HCT116 (cell line): ENCODE results near the gene SCAF8. TPM values are rescaled to one million over a fixed set of nuclear protein-coding genes. Genes with fewer than 3 reads are reported as not detected.
"Not testable (repeated sequence)": the region's sequence is repeated elsewhere in the genome, so short reads cannot be mapped to it uniquely, and the experiment has no call there.

Source experiments
- ATAC-seq: fragments of 200-7000 bp; cut with Tn5 transposase; 2 replicates; pipeline ENCODE4 v1.9.1; 2020; ENCODE audit warnings: mild to moderate bottlenecking, moderate library complexity
- BruUV-seq: library from RNA; stranded (reverse); fragments of 400-500 nt; replicated peaks from 2 replicates; lab custom pipeline; 2021; lab: Mats Ljungman, UMichigan
- CTCF ChIA-PET: fragments of 300-600 bp; sonication (Branson Sonifier 250); formaldehyde crosslinking; loops from one replicate; lab custom pipeline; 2021; ENCODE audit warnings: antibody characterized with exemption; lab: Charles Lee
- POLR2A ChIA-PET: fragments of 300-600, 350-600 bp; sonication (Branson Sonifier 250); formaldehyde crosslinking; loops from one replicate; lab custom pipeline; 2021; ENCODE audit warnings: antibody characterized with exemption; lab: Charles Lee
- RAD21 ChIA-PET, 2 experiments: fragments of 300-600 bp; sonication (Branson Sonifier 250); formaldehyde crosslinking; loops; one replicate each; lab custom pipeline; 2023; ENCODE audit warnings: low total read pairs in 2 of 2; ENCODE audit not compliant: uncharacterized antibody in 2 of 2, unreplicated experiment in 2 of 2, low non-redundant PET in 1 of 2; lab: Charles Lee
- DNase-seq: peaks from one replicate; pipeline ENCODE4 v3.0.0-alpha.2; 2010; ENCODE audit warnings: low read depth, low spot score
- H2AFZ ChIP-seq: fragments of 200-600 bp; shearing (Covaris generic), sonication (generic); 2 replicates; pipeline ENCODE4 v1.6.1; 2017; ENCODE audit warnings: low read depth, mixed run types, mixed read lengths, antibody characterized with exemption, low read length; ENCODE audit not compliant: poor library complexity, severe bottlenecking
- H3K27ac ChIP-seq: 2 replicates; pipeline ENCODE4 v1.5.1; 2012; ENCODE audit warnings: low read depth, low read length
- H3K27me3 ChIP-seq: fragments of 200-600 bp; sonication (generic); 2 replicates; pipeline ENCODE4 v1.6.1; 2016; ENCODE audit warnings: mixed run types, low read length, mixed read lengths; ENCODE audit not compliant: insufficient read depth
- H3K36me3 ChIP-seq, 2 experiments: fragments of 200-500 bp in 1 of 2; fragments of 200-600 bp in 1 of 2; sonication (Bioruptor generic) in 1 of 2; sonication (generic) in 1 of 2; 2 replicates each; pipeline versions ENCODE4 v1.5.1 to v1.6.1; 2014 to 2016; ENCODE audit warnings: low read length in 2 of 2, inconsistent platforms in 1 of 2, mixed read lengths in 1 of 2, mixed run types in 1 of 2; ENCODE audit not compliant: insufficient read depth in 2 of 2, control insufficient read depth in 1 of 2
- H3K4me1 ChIP-seq, 2 experiments: fragments of 200-600 bp in 1 of 2; sonication (generic) in 1 of 2; 2 replicates each; pipeline versions ENCODE4 v1.5.1 to v1.6.1; 2012 to 2017; ENCODE audit warnings: low read length in 2 of 2, inconsistent platforms in 1 of 2, mild to moderate bottlenecking in 1 of 2, mixed read lengths in 1 of 2, mixed run types in 1 of 2, moderate library complexity in 1 of 2; ENCODE audit not compliant: insufficient read depth in 2 of 2, control insufficient read depth in 1 of 2
- H3K4me2 ChIP-seq: fragments of 200-600 bp; sonication (generic); 2 replicates; pipeline ENCODE4 v1.6.1; 2017; ENCODE audit warnings: mixed run types, low read length, mixed read lengths
- H3K4me3 ChIP-seq, 2 experiments: fragments of 200-600 bp in 1 of 2; sonication (generic) in 1 of 2; replicated peaks in 1 of 2; 2 replicates each; pipeline ENCODE4 v1.5.1; 2011 to 2016; ENCODE audit warnings: low read length in 2 of 2, control low read depth in 1 of 2, low read depth in 1 of 2, mild to moderate bottlenecking in 1 of 2, mixed read lengths in 1 of 2, mixed run types in 1 of 2
- H3K79me2 ChIP-seq: fragments of 200-600 bp; sonication (generic); 2 replicates; pipeline ENCODE4 v1.6.1; 2017; ENCODE audit warnings: mild to moderate bottlenecking, mixed run types, low read length, moderate library complexity, mixed read lengths; ENCODE audit not compliant: insufficient read depth
- H3K9ac ChIP-seq: fragments of 200-600 bp; sonication (generic); 2 replicates; pipeline ENCODE4 v1.6.1; 2016; ENCODE audit warnings: low read length, mixed read lengths
- H3K9me2 ChIP-seq: fragments of 200-600 bp; sonication (generic), shearing (Covaris generic); 2 replicates; pipeline ENCODE4 v1.6.1; 2017; ENCODE audit warnings: mixed run types, mild to moderate bottlenecking, moderate library complexity; ENCODE audit not compliant: insufficient read depth
- H3K9me3 ChIP-seq, 2 experiments: fragments of 200-500 bp in 1 of 2; fragments of 200-600 bp in 1 of 2; sonication (Bioruptor generic) in 1 of 2; sonication (generic) in 1 of 2; 2 replicates each; pipeline ENCODE4 v1.6.1; 2014 to 2017; ENCODE audit warnings: low read length in 2 of 2, mixed read lengths in 2 of 2, inconsistent platforms in 1 of 2, low read depth in 1 of 2, mild to moderate bottlenecking in 1 of 2, mixed run types in 1 of 2, moderate library complexity in 1 of 2; ENCODE audit not compliant: control insufficient read depth in 1 of 2, insufficient read depth in 1 of 2
- H4K20me1 ChIP-seq: fragments of 200-600 bp; sonication (generic), shearing (Covaris generic); 2 replicates; pipeline ENCODE4 v1.6.1; 2017; ENCODE audit warnings: mixed run types, mild to moderate bottlenecking, moderate library complexity; ENCODE audit not compliant: insufficient read depth
- ELF1 ChIP-seq: IDR thresholded peaks from 2 replicates; pipeline ENCODE4 v1.6.1; 2012; ENCODE audit warnings: low read depth, borderline replicate concordance
- EZH2phosphoT487 ChIP-seq: fragments of 200-600 bp; IDR thresholded peaks from 2 replicates; pipeline ENCODE4 v1.6.1; 2018; ENCODE audit warnings: antibody characterized with exemption, borderline replicate concordance
- POLR2AphosphoS5 ChIP-seq: IDR thresholded peaks from 2 replicates; pipeline ENCODE4 v1.6.1; 2011; ENCODE audit warnings: mild to moderate bottlenecking, low read depth, low read length, moderate library complexity
- SRF ChIP-seq: IDR thresholded peaks from 2 replicates; pipeline ENCODE4 v1.6.1; 2012; ENCODE audit warnings: low read depth
- YY1 ChIP-seq: IDR thresholded peaks from 2 replicates; pipeline ENCODE4 v1.6.1; 2011; ENCODE audit warnings: low read length, low read depth, moderate library complexity, mild to moderate bottlenecking; ENCODE audit not compliant: insufficient replicate concordance; ENCODE audit errors: extremely low read depth
- ZNF274 ChIP-seq: fragments of 200-500 bp; sonication (Bioruptor generic); IDR thresholded peaks from 2 replicates; pipeline ENCODE4 v1.6.1; 2014; ENCODE audit warnings: mild to moderate bottlenecking, low read depth, low read length, inconsistent platforms
- intact Hi-C: fragments of 100-400 bp; cut with micrococcal nuclease; formaldehyde crosslinking; loops from 2 replicates; pipeline ENCODE4 v1.10.0; 2022
- total RNA-seq: library from RNA; stranded (reverse); gene quantifications from one replicate; pipeline ENCODE4 v1.2.1, GENCODE V29; 2021; ENCODE audit not compliant: unreplicated experiment
- TF ChIP-seq, protein P1 (sequence below), 3 experiments: fragments of 200-600 bp in 1 of 3; sonication (generic) in 1 of 3; IDR thresholded peaks in 2 of 3; conservative IDR thresholded peaks in 1 of 3; 2 replicates each; pipeline ENCODE4 v1.5.1; 2012 to 2017; ENCODE audit warnings: low read depth in 2 of 3, low read length in 2 of 3, antibody characterized with exemption in 1 of 3, borderline replicate concordance in 1 of 3, control low read depth in 1 of 3, mild to moderate bottlenecking in 1 of 3, mixed read lengths in 1 of 3, mixed run types in 1 of 3, moderate library complexity in 1 of 3; ENCODE audit not compliant: insufficient read depth in 1 of 3

The SCAF8 gene
- total RNA-seq, 1 experiment from 2014 or later, result 34.6 TPM

- no peaks in the 10 kb centered on the region for H3K36me3 ChIP-seq
- H3K9me3 ChIP-seq, result no peaks in the 10 kb centered on the region
- H3K4me1 ChIP-seq, result peaks cover 0 to 17% of the 10 kb centered on the region in 2 experiments; a peak in 1 of 4 replicates
- H3K9ac ChIP-seq, result no peak overlapping the region
- no peak for ATAC-seq
- POLR2A ChIA-PET, result no interaction called here
- no peak overlapping the region for H3K27ac ChIP-seq
- DNase-seq, result no peak
- intact Hi-C loops, result no loop called here
- no peak overlapping the region for H2AFZ ChIP-seq
- BruUV-seq, result no TSS peak
- no peak overlapping the region for H3K4me2 ChIP-seq
- CTCF ChIA-PET, result no interaction called here
- H3K4me3 ChIP-seq, result no peak overlapping the region
- H4K20me1 ChIP-seq, result peaks cover 29% of the 10 kb centered on the region; the same call in 1 of the 2 replicates
- no peaks in the 10 kb centered on the region for H3K27me3 ChIP-seq
- RAD21 ChIA-PET, result no interaction called here
- H3K79me2 ChIP-seq, result peaks cover 100% of the 10 kb centered on the region
- TF ChIP-seq POLR2AphosphoS5 (no peak), YY1 (no peak)
- H3K9me2 ChIP-seq, result no peaks in the 10 kb centered on the region
Measured at GRCh38 chr6:154768280-154768679, 35.1 kb downstream of the SCAF8 start.

GRCh38 chr6:154773610-154774089 lies 40.4 kb downstream of the SCAF8 start:
- Histone ChIP-seq H3K27ac (no peak overlapping the region), H3K4me3 (no peak overlapping the region), H3K4me1 (no peaks in the 10 kb centered on the region), H3K27me3 (no peaks in the 10 kb centered on the region), H4K20me1 (peaks cover 8% of the 10 kb centered on the region), H3K4me2 (no peak overlapping the region), H2AFZ (no peak overlapping the region), H3K9me2 (no peaks in the 10 kb centered on the region), H3K79me2 (peaks cover 100% of the 10 kb centered on the region), H3K9me3 (no peaks in the 10 kb centered on the region), H3K36me3 (no peaks in the 10 kb centered on the region), H3K9ac (no peak overlapping the region)
- ChIA-PET RAD21 (no interaction called here), CTCF (interaction anchor here (1.0 kb wide), 1 partner anchor 98 kb away, joined by 3 read pairs; no protein-coding TSS in a partner anchor), POLR2A (no interaction called here)
- ATAC-seq (no peak), DNase-seq (no peak)
- TF ChIP-seq SRF (no peak), POLR2AphosphoS5 (no peak), ZNF274 (no peak), EZH2phosphoT487 (no peak), ELF1 (no peak)
- TF ChIP-seq, protein P1, sequence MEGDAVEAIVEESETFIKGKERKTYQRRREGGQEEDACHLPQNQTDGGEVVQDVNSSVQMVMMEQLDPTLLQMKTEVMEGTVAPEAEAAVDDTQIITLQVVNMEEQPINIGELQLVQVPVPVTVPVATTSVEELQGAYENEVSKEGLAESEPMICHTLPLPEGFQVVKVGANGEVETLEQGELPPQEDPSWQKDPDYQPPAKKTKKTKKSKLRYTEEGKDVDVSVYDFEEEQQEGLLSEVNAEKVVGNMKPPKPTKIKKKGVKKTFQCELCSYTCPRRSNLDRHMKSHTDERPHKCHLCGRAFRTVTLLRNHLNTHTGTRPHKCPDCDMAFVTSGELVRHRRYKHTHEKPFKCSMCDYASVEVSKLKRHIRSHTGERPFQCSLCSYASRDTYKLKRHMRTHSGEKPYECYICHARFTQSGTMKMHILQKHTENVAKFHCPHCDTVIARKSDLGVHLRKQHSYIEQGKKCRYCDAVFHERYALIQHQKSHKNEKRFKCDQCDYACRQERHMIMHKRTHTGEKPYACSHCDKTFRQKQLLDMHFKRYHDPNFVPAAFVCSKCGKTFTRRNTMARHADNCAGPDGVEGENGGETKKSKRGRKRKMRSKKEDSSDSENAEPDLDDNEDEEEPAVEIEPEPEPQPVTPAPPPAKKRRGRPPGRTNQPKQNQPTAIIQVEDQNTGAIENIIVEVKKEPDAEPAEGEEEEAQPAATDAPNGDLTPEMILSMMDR (IDR thresholded peaks at IDR 0.05 in 2 of 3, conservative IDR thresholded peaks at IDR 0.05 in 1 of 3; ENCODE audit: borderline replicate concordance in 1 of 3, insufficient read depth in 1 of 3, low read depth in 2 of 3, low read length in 2 of 3), result no peak
- intact Hi-C loops, result no loop called here
- no TSS peak for BruUV-seq

DNA sequence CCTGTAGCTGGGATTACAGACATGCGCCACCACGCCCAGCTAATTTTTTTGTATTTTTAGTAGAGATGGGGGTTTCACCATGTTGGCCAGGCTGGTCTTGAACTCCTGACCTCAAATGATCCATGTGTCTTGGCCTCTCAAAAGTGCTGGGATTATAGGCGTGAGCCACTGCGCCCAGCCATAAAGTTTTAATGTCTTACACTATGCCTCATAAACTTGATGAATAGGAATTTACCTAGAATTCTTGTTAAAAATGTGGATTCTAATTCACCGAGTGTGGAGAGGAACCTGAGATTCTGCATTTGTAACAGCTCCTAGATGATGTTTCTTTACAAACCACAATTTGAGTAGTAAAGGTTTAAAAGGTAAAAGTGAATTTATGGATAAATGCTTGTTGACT lies 45.9 kb downstream of the SCAF8 start:
- H3K9ac ChIP-seq, BruUV-seq, H3K4me1 ChIP-seq, H3K27me3 ChIP-seq, H3K9me3 ChIP-seq, CTCF ChIA-PET, H3K9me2 ChIP-seq, DNase-seq, intact Hi-C loops, H2AFZ ChIP-seq, H3K4me3 ChIP-seq, ATAC-seq, POLR2A ChIA-PET, H3K27ac ChIP-seq, H3K4me2 ChIP-seq, H3K36me3 ChIP-seq, H4K20me1 ChIP-seq, RAD21 ChIA-PET: not testable (repeated sequence)
- peaks cover 84% of the 10 kb centered on the region for H3K79me2 ChIP-seq
